GM12801 (cell line): ENCODE results near the gene C18orf54.

Experiments
- CTCF ChIP-seq: IDR thresholded peaks from one replicate; pipeline ENCODE4 v1.5.1; 2011; ENCODE audit warnings: control low read depth; ENCODE audit not compliant: insufficient read length; ENCODE audit errors: extremely low read depth

The C18orf54 gene

GRCh38 chr18:54381640-54382039 is 23.9 kb downstream of the C18orf54 start:
- no peak for TF ChIP-seq CTCF

- no peak for TF ChIP-seq CTCF
These were observed 24.4 kb downstream of the C18orf54 start for GRCh38 chr18:54382076-54382475.

GRCh38 chr18:54382733-54383252 is 25.1 kb downstream of the C18orf54 start:
- no peak for TF ChIP-seq CTCF

GRCh38 chr18:54386043-54386442 is 28.3 kb downstream of the C18orf54 start:
- no peak for TF ChIP-seq CTCF

- no peak for TF ChIP-seq CTCF
These were observed 29.9 kb downstream of the C18orf54 start for GRCh38 chr18:54387631-54388030.

GRCh38 chr18:54388203-54389142 is 30.8 kb downstream of the C18orf54 start:
- TF ChIP-seq CTCF, result no peak

- no peak for TF ChIP-seq CTCF
These were observed 31.4 kb downstream of the C18orf54 start for GRCh38 chr18:54389143-54389505.
